Measurements from ENCODE around the gene MGME1.

The MGME1 gene

GRCh38 chr20:17985388-17986018 lies 16.7 kb downstream of the MGME1 start:
- TF ChIP-seq FOXP2 (optimal IDR thresholded peaks at IDR 0.05; ENCODE audit: borderline replicate concordance, extremely low read depth, extremely low read length, insufficient read depth) (no peak), POLR2AphosphoS5 (IDR thresholded peaks at IDR 0.05; ENCODE audit: low read depth, low read length) (no peak), TAF1 (IDR thresholded peaks at IDR 0.05; ENCODE audit: borderline replicate concordance, insufficient read depth, low read length) (no peak), SIN3A (IDR thresholded peaks at IDR 0.05; ENCODE audit: borderline replicate concordance, insufficient read depth, low read length) (no peak)
- TF ChIP-seq, protein P1, sequence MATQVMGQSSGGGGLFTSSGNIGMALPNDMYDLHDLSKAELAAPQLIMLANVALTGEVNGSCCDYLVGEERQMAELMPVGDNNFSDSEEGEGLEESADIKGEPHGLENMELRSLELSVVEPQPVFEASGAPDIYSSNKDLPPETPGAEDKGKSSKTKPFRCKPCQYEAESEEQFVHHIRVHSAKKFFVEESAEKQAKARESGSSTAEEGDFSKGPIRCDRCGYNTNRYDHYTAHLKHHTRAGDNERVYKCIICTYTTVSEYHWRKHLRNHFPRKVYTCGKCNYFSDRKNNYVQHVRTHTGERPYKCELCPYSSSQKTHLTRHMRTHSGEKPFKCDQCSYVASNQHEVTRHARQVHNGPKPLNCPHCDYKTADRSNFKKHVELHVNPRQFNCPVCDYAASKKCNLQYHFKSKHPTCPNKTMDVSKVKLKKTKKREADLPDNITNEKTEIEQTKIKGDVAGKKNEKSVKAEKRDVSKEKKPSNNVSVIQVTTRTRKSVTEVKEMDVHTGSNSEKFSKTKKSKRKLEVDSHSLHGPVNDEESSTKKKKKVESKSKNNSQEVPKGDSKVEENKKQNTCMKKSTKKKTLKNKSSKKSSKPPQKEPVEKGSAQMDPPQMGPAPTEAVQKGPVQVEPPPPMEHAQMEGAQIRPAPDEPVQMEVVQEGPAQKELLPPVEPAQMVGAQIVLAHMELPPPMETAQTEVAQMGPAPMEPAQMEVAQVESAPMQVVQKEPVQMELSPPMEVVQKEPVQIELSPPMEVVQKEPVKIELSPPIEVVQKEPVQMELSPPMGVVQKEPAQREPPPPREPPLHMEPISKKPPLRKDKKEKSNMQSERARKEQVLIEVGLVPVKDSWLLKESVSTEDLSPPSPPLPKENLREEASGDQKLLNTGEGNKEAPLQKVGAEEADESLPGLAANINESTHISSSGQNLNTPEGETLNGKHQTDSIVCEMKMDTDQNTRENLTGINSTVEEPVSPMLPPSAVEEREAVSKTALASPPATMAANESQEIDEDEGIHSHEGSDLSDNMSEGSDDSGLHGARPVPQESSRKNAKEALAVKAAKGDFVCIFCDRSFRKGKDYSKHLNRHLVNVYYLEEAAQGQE (IDR thresholded peaks at IDR 0.05; ENCODE audit: insufficient read depth in 1 of 2, low read depth in 2 of 2, low read length in 2 of 2) = no peak

DNA sequence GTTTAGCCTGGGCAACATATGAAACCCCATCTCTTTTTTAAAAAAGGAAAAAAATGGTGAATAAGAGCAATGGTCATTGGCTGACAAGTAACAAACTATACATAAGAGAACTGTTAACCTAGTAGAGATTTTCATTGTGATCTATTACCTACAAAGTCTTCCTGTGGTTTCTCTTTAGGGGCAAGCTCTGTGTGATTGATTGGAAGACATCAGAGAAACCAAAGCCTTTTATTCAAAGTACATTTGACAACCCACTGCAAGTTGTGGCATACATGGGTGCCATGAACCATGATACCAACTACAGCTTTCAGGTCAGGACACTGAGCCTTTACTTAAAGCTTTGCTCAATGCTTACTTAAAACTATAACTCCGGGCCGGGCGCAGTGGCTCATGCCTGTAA lies 19.2 kb downstream of the MGME1 start:
- TF ChIP-seq FOXP2 (optimal IDR thresholded peaks at IDR 0.05; ENCODE audit: borderline replicate concordance, extremely low read depth, extremely low read length, insufficient read depth) (no peak), POLR2AphosphoS5 (IDR thresholded peaks at IDR 0.05; ENCODE audit: low read depth, low read length) (no peak), SIN3A (IDR thresholded peaks at IDR 0.05; ENCODE audit: borderline replicate concordance, insufficient read depth, low read length) (no peak)
- TF ChIP-seq, protein P1 (IDR thresholded peaks at IDR 0.05; ENCODE audit: insufficient read depth in 1 of 2, low read depth in 2 of 2, low read length in 2 of 2) = no peak

DNA sequence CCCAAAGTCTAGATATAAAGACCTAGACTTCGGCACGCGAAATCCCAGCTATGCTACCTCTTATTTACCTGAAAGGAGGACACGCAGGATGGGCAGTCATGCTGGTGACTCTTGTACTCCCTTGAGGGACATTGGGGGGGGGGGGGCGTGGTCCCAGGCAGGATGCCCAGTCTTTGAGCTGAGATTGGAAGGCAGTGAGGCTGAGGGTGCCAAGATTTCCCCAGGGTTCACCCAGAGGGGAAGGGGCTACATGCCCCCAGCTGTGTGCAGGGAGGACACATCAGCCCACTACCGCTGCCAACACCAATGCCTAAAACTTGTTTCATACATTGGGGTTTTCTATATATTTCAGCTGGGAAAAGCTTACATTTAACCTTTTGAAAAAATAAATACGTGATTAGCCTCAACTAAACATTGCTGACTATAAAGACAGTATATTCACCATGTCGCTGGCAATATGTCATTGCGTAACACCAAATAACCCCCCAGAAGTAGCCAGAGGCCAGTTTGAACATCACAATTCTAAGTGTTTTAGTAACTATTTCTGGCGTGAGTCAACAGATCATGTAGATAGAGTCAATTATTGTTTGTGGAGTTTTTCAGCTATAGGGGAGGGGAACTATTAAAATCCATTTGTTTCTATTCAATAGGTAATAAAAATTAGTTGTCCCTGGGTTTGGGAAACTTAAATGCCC lies 21.6 kb downstream of the MGME1 start:
- TF ChIP-seq FOXP2 (optimal IDR thresholded peaks at IDR 0.05; ENCODE audit: borderline replicate concordance, extremely low read depth, extremely low read length, insufficient read depth) (no peak), POLR2AphosphoS5 (IDR thresholded peaks at IDR 0.05; ENCODE audit: low read depth, low read length) (no peak), SIN3A (IDR thresholded peaks at IDR 0.05; ENCODE audit: borderline replicate concordance, insufficient read depth, low read length) (no peak), TAF1 (IDR thresholded peaks at IDR 0.05; ENCODE audit: borderline replicate concordance, insufficient read depth, low read length) (no peak)
- TF ChIP-seq, protein P1 (IDR thresholded peaks at IDR 0.05; ENCODE audit: insufficient read depth in 1 of 2, low read depth in 2 of 2, low read length in 2 of 2) = no peak

- TF ChIP-seq FOXP2 (optimal IDR thresholded peaks at IDR 0.05; ENCODE audit: borderline replicate concordance, extremely low read depth, extremely low read length, insufficient read depth) = no peak
- TF ChIP-seq SIN3A (IDR thresholded peaks at IDR 0.05; ENCODE audit: borderline replicate concordance, insufficient read depth, low read length) = no peak
- TF ChIP-seq TAF1 (IDR thresholded peaks at IDR 0.05; ENCODE audit: borderline replicate concordance, insufficient read depth, low read length) = no peak
- TF ChIP-seq, protein P1 (IDR thresholded peaks at IDR 0.05; ENCODE audit: insufficient read depth in 1 of 2, low read depth in 2 of 2, low read length in 2 of 2) = no peak
- no peak for TF ChIP-seq POLR2AphosphoS5 (IDR thresholded peaks at IDR 0.05; ENCODE audit: low read depth, low read length)
These were observed 23.4 kb downstream of the MGME1 start for GRCh38 chr20:17992224-17992637.

All from PFSK-1 (cell line).